ENCODE results near the gene PAX2.

DNA sequence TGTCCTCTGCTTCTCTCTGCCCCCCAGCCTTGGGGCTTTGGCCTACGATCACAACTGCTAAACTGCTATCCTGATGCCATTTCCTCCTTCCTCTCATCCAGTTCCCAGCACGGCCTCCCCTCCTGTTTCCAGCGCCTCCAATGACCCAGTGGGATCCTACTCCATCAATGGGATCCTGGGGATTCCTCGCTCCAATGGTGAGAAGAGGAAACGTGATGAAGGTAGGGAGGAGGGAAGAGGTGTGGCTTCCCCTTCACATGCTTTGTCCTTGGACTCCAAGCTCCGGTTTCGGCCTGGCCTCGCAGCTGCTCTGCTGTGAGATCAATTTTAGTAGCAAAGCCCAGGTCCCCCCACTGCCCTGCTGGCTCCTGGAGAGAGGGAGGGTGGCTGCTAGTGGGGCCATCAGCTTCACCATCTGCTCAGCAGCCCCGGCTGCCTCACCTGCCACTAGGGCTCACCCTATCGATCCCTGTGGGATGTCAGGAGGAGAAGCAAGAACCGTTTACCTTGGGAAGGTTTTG lies 35.8 kb downstream of the PAX2 start:
- TF ChIP-seq, protein P1, sequence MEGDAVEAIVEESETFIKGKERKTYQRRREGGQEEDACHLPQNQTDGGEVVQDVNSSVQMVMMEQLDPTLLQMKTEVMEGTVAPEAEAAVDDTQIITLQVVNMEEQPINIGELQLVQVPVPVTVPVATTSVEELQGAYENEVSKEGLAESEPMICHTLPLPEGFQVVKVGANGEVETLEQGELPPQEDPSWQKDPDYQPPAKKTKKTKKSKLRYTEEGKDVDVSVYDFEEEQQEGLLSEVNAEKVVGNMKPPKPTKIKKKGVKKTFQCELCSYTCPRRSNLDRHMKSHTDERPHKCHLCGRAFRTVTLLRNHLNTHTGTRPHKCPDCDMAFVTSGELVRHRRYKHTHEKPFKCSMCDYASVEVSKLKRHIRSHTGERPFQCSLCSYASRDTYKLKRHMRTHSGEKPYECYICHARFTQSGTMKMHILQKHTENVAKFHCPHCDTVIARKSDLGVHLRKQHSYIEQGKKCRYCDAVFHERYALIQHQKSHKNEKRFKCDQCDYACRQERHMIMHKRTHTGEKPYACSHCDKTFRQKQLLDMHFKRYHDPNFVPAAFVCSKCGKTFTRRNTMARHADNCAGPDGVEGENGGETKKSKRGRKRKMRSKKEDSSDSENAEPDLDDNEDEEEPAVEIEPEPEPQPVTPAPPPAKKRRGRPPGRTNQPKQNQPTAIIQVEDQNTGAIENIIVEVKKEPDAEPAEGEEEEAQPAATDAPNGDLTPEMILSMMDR (IDR thresholded peaks at IDR 0.05): no peak
- no peak for TF ChIP-seq POLR2A (IDR thresholded peaks at IDR 0.05)
